ENCODE results near the gene BAHCC1.

BAHCC1 gene

GRCh38 chr17:81437191-81437651 is 42.0 kb downstream of the BAHCC1 start:
- in situ Hi-C loops (cut with MboI; ENCODE audit: low sequenced_read_pairs) = no loop called here

- in situ Hi-C loops (cut with MboI; ENCODE audit: low sequenced_read_pairs) = no loop called here
Observed at GRCh38 chr17:81438007-81438659, 42.9 kb downstream of the BAHCC1 start.

- in situ Hi-C loops (cut with MboI; ENCODE audit: low sequenced_read_pairs) = no loop called here
Observed at GRCh38 chr17:81438688-81439087, 43.4 kb downstream of the BAHCC1 start.

- in situ Hi-C loops (cut with MboI; ENCODE audit: low sequenced_read_pairs) = no loop called here
Observed at GRCh38 chr17:81440051-81440471, 44.8 kb downstream of the BAHCC1 start.

- in situ Hi-C loops (cut with MboI; ENCODE audit: low sequenced_read_pairs) = no loop called here
Observed at GRCh38 chr17:81440511-81441244, 45.4 kb downstream of the BAHCC1 start.

- in situ Hi-C loops (cut with MboI; ENCODE audit: low sequenced_read_pairs) = no loop called here
Observed at GRCh38 chr17:81442791-81443190, 47.5 kb downstream of the BAHCC1 start.

GRCh38 chr17:81443269-81443668 is 48.0 kb downstream of the BAHCC1 start:
- in situ Hi-C loops (cut with MboI; ENCODE audit: low sequenced_read_pairs) = no loop called here

GRCh38 chr17:81444610-81445339 is 49.5 kb downstream of the BAHCC1 start:
- in situ Hi-C loops (cut with MboI; ENCODE audit: low sequenced_read_pairs) = no loop called here

- in situ Hi-C loops (cut with MboI; ENCODE audit: low sequenced_read_pairs) = no loop called here
Observed at GRCh38 chr17:81445642-81446503, 50.6 kb downstream of the BAHCC1 start.

- in situ Hi-C loops (cut with MboI; ENCODE audit: low sequenced_read_pairs) = no loop called here
Observed at GRCh38 chr17:81447331-81447933, 52.2 kb downstream of the BAHCC1 start.

- in situ Hi-C loops (cut with MboI; ENCODE audit: low sequenced_read_pairs) = no loop called here
Observed at GRCh38 chr17:81448442-81448841, 53.2 kb downstream of the BAHCC1 start.

- in situ Hi-C loops (cut with MboI; ENCODE audit: low sequenced_read_pairs) = no loop called here
Observed at GRCh38 chr17:81448950-81449349, 53.7 kb downstream of the BAHCC1 start.

GRCh38 chr17:81449351-81449750 is 54.1 kb downstream of the BAHCC1 start:
- in situ Hi-C loops (cut with MboI; ENCODE audit: low sequenced_read_pairs) = no loop called here

GRCh38 chr17:81451823-81452222 is 56.6 kb downstream of the BAHCC1 start:
- in situ Hi-C loops (cut with MboI; ENCODE audit: low sequenced_read_pairs) = no loop called here

- in situ Hi-C loops (cut with MboI; ENCODE audit: low sequenced_read_pairs) = no loop called here
Observed at GRCh38 chr17:81452551-81452950, 57.3 kb downstream of the BAHCC1 start.

GRCh38 chr17:81453076-81453475 is 57.8 kb downstream of the BAHCC1 start:
- in situ Hi-C loops (cut with MboI; ENCODE audit: low sequenced_read_pairs) = no loop called here

GRCh38 chr17:81453712-81454111 is 58.5 kb downstream of the BAHCC1 start:
- in situ Hi-C loops (cut with MboI; ENCODE audit: low sequenced_read_pairs) = no loop called here

GRCh38 chr17:81454473-81454872 is 59.2 kb downstream of the BAHCC1 start:
- in situ Hi-C loops (cut with MboI; ENCODE audit: low sequenced_read_pairs) = no loop called here

GRCh38 chr17:81455387-81455786 is 60.1 kb downstream of the BAHCC1 start:
- in situ Hi-C loops (cut with MboI; ENCODE audit: low sequenced_read_pairs) = no loop called here

- in situ Hi-C loops (cut with MboI; ENCODE audit: low sequenced_read_pairs) = no loop called here
Observed at GRCh38 chr17:81456091-81456490, 60.8 kb downstream of the BAHCC1 start.
